SK-N-MC (cell line): ENCODE results near the gene BBC3.
A peak's percentile ranks its signal among the peaks of the same experiment; 100 is the strongest.
"Not testable (repeated sequence)": the region's sequence is repeated elsewhere in the genome, so short reads cannot be mapped to it uniquely, and the experiment has no call there.

Experiments
- DNase-seq: peaks from one replicate; pipeline ENCODE4 v3.0.0-alpha.2; 2011; ENCODE audit warnings: low read depth, low spot score
- H3K27ac ChIP-seq: fragments of 200-600 bp; sonication (generic); 2 replicates; pipeline ENCODE4 v1.5.1; 2016; ENCODE audit warnings: mixed run types
- H3K36me3 ChIP-seq: fragments of 200-600 bp; sonication (generic); 2 replicates; pipeline ENCODE4 v1.6.1; 2017; ENCODE audit warnings: antibody characterized with exemption, low read length, mixed read lengths; ENCODE audit not compliant: insufficient read depth
- H3K4me3 ChIP-seq: fragments of 200-600 bp; sonication (generic); 2 replicates; pipeline ENCODE4 v1.5.1; 2016
- H3K9ac ChIP-seq: fragments of 200-600 bp; sonication (generic); 2 replicates; pipeline ENCODE4 v1.8.0; 2017; ENCODE audit warnings: mixed run types, mixed read lengths; ENCODE audit not compliant: insufficient read length
- H3K9me3 ChIP-seq: fragments of 200-600 bp; sonication (generic); 2 replicates; pipeline ENCODE4 v1.6.1; 2017; ENCODE audit warnings: low read depth, mild to moderate bottlenecking, antibody characterized with exemption, low read length, moderate library complexity, mixed read lengths
- EZH2 ChIP-seq: fragments of 200-600 bp; sonication (generic); IDR thresholded peaks from one replicate; pipeline ENCODE4 v1.6.1; 2017; ENCODE audit warnings: antibody characterized with exemption
- FOXP2 ChIP-seq: optimal IDR thresholded peaks from 2 replicates; pipeline ENCODE3; 2011; ENCODE audit warnings: mild to moderate bottlenecking, moderate library complexity; ENCODE audit not compliant: insufficient read depth; ENCODE audit errors: extremely low read length, control extremely low read depth
- POLR2AphosphoS5 ChIP-seq: IDR thresholded peaks from 2 replicates; pipeline ENCODE4 v1.6.1; 2012; ENCODE audit warnings: mild to moderate bottlenecking, low read depth, low read length, borderline replicate concordance

BBC3 gene

DNA sequence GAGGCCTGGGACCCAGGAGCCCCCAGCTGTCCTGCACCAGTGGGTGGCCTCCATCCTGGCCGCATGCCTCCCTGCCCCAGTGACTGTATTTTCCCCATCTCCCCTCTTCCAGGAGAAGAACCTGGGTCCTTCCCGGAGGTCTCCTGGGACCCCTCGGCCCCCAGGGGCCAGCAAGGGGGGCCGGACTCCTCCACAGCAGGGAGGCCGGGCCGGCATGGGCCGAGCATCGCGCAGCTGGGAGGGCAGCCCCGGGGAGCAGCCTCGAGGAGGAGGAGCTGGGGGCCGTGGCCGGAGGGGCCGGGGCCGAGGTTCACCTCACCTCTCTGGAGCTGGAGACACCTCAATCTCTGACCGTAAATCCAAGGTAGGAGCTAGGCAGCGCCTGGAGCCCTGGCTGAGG lies 29.5 kb upstream of the BBC3 start:
- Histone ChIP-seq H3K36me3 (peaks cover 34% of the 10 kb centered on the region; the same call in 1 of the 2 replicates), H3K9me3 (no peaks in the 10 kb centered on the region), H3K4me3 (no peak overlapping the region), H3K27ac (no peak overlapping the region), H3K9ac (no peak overlapping the region)
- TF ChIP-seq FOXP2: no peak
- no peak for TF ChIP-seq POLR2AphosphoS5
- no peak for TF ChIP-seq EZH2
- DNase-seq: no peak

- no peak for DNase-seq
- Histone ChIP-seq H3K27ac (no peak overlapping the region), H3K9me3 (no peaks in the 10 kb centered on the region), H3K36me3 (peaks cover 29% of the 10 kb centered on the region; the same call in 1 of the 2 replicates), H3K9ac (peak overlapping the region; percentile 17), H3K4me3 (no peak overlapping the region)
- TF ChIP-seq POLR2AphosphoS5 (no peak), EZH2 (no peak), FOXP2 (no peak)
These were observed 28.0 kb upstream of the BBC3 start for GRCh38 chr19:47258895-47259555.

DNA sequence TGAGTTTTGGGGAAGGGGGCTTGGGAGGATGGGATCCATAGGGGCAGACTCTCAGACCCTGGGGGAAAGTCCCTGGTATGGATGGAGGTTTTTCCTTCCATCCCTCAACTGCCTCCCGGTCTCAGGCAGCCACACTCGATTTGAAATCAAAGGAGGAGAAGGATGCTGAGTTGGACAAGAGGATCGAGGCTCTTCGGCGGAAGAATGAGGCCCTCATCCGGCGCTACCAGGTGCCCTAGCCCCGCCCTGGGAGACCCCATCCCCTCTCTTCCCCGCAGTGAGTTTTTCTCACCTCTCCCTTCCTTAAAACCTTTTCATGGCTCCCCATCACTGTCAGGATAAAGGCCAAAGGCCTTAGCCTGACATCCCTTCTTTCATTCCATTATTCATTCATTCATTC lies 27.4 kb upstream of the BBC3 start:
- TF ChIP-seq EZH2 (no peak), FOXP2 (no peak)
- DNase-seq: no peak
- Histone ChIP-seq H3K4me3 (peak overlapping the region; percentile 85), H3K27ac (no peak overlapping the region), H3K9ac (peak overlapping the region; percentile 88), H3K36me3 (peaks cover 29% of the 10 kb centered on the region; the same call in 1 of the 2 replicates), H3K9me3 (no peaks in the 10 kb centered on the region)

GRCh38 chr19:47257411-47258169 lies 26.6 kb upstream of the BBC3 start:
- Histone ChIP-seq H3K27ac (peak overlapping the region; percentile 86), H3K9me3 (no peaks in the 10 kb centered on the region), H3K9ac (peak overlapping the region; percentile 88), H3K4me3 (peak overlapping the region; percentile 85), H3K36me3 (peaks cover 26% of the 10 kb centered on the region; the same call in 1 of the 2 replicates)
- TF ChIP-seq FOXP2: no peak
- TF ChIP-seq POLR2AphosphoS5: peak; percentile 43
- DNase-seq: no peak

GRCh38 chr19:47256693-47257410 lies 25.9 kb upstream of the BBC3 start:
- TF ChIP-seq POLR2AphosphoS5 (no peak), EZH2 (no peak), FOXP2 (peak; percentile 63)
- Histone ChIP-seq H3K4me3 (peak overlapping the region; percentile 85), H3K9me3 (no peaks in the 10 kb centered on the region), H3K36me3 (peaks cover 26% of the 10 kb centered on the region; the same call in 1 of the 2 replicates), H3K9ac (peak overlapping the region; percentile 78), H3K27ac (peak overlapping the region; percentile 86)
- DNase-seq: peak; percentile 95

GRCh38 chr19:47255879-47256692 lies 25.1 kb upstream of the BBC3 start, which contains the start of gene CCDC9:
Gene CCDC9 (plus strand): TSS chr19:47256525. CDS start chr19:47258401, 1,876 bp downstream.
- H3K9ac ChIP-seq: peak within 1 kb of the TSS; percentile 88
- peak within 1 kb of the TSS; percentile 85 for H3K4me3 ChIP-seq
- H3K9me3 ChIP-seq: no peaks in the 10 kb centered on the region
- H3K36me3 ChIP-seq: peaks cover 23% of the 10 kb centered on the region; the same call in 1 of the 2 replicates
- peak; percentile 73 for DNase-seq
- TF ChIP-seq EZH2 (no peak), POLR2AphosphoS5 (peak; percentile 70; the same call in 1 of the 2 replicates)
- peak within 1 kb of the TSS; percentile 86 for H3K27ac ChIP-seq

DNA sequence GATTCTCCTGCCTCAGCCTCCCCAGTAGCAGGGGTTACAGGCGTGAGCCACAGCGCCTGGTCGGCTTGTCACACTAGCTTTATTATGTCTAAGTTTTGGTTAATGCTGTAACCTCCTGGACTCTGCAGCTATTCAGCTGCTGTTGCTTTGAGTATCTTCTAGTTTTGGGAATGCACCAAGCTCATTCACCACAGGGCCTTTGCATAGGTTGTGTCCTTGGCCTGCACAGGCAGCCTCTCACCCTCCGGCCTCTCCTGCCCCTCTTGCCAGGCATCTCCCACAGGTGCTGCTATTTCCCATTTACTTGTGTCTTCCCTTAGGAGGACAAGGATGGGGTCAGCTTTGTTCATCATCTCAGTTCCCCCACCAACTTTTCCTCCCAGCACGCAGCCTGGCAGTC lies 23.0 kb upstream of the BBC3 start:
- no peak overlapping the region for H3K27ac ChIP-seq
- H3K4me3 ChIP-seq: no peak overlapping the region
- peaks cover 6% of the 10 kb centered on the region; the same call in 1 of the 2 replicates for H3K36me3 ChIP-seq
- no peak for TF ChIP-seq FOXP2
- no peak for TF ChIP-seq EZH2
- no peak for TF ChIP-seq POLR2AphosphoS5
- H3K9me3 ChIP-seq: no peaks in the 10 kb centered on the region
- DNase-seq: no peak
- no peak overlapping the region for H3K9ac ChIP-seq

GRCh38 chr19:47253467-47253881 lies 22.5 kb upstream of the BBC3 start:
- TF ChIP-seq POLR2AphosphoS5 (no peak), EZH2 (no peak), FOXP2 (no peak)
- 0 out of 2 replicates have a peak overlapping the region, but pooled peaks have one; percentile 25 for H3K27ac ChIP-seq

DNA sequence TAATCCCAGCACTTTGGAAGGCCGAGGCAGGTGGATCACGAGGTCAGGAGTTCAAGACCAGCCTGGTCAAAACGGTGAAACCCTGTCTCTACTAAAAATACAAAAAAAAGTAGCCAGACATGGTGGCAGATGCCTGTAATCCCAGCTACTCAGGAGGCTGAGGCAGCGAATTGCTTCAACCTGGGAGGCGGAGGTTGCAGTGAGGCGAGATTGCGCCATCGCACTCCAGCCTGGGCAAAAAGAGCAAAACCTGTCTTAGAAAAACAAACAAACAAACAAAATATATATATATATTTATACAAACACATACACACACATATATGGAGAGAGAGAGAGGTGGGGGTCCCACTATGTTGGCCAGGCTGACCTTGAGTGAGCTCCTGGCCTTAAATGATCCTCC lies 22.0 kb upstream of the BBC3 start:
- DNase-seq, H3K9ac ChIP-seq, H3K36me3 ChIP-seq, H3K4me3 ChIP-seq, H3K9me3 ChIP-seq: not testable (repeated sequence)
- 0 out of 2 replicates have a peak overlapping the region, but pooled peaks have one; percentile 25 for H3K27ac ChIP-seq

More at GRCh38 chr19:47253467-47253881, 22.5 kb upstream of the BBC3 start:
- Histone ChIP-seq H3K36me3 (peaks cover under 1% of the 10 kb centered on the region; the same call in 1 of the 2 replicates), H3K4me3 (no peak overlapping the region), H3K9me3 (no peaks in the 10 kb centered on the region), H3K9ac (no peak overlapping the region)
- no peak for DNase-seq
